Stimulated activated CD8-positive, alpha-beta memory T cell treated with anti-CD3 and anti-CD28 coated beads, Interleukin-12 subunit alpha, Interleukin-12 subunit beta, amount 100 ng/mL, for 1 hour (primary cell): ENCODE measurements around the gene SLC24A3.
"Not testable (repeated sequence)": the region's sequence is repeated elsewhere in the genome, so short reads cannot be mapped to it uniquely, and the experiment has no call there.

Experiments
- DNase-seq: peaks from one replicate; pipeline ENCODE4 v3.0.0-alpha.2; 2020; ENCODE audit warnings: low read depth

SLC24A3 gene

DNA sequence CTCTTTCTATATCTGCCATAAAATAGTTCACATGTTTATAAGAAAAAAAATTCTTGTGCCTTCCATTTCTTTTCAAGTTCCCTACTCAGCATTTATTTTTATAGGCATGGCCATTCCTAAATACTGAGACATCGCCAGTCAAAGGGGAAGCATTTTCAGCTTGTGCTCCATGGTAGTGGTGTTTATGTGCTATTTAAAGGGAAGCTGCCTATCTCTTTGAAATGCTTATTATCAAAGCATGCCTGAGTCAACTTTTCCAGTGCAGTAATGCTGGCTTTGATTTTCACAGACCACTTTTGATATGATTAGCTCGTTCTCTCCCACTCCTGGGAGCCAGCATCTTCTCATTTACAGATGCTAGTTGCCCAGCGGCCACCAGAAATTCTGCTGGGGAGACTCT, 421.5 kb downstream of the SLC24A3 start:
- no peak for DNase-seq

DNA sequence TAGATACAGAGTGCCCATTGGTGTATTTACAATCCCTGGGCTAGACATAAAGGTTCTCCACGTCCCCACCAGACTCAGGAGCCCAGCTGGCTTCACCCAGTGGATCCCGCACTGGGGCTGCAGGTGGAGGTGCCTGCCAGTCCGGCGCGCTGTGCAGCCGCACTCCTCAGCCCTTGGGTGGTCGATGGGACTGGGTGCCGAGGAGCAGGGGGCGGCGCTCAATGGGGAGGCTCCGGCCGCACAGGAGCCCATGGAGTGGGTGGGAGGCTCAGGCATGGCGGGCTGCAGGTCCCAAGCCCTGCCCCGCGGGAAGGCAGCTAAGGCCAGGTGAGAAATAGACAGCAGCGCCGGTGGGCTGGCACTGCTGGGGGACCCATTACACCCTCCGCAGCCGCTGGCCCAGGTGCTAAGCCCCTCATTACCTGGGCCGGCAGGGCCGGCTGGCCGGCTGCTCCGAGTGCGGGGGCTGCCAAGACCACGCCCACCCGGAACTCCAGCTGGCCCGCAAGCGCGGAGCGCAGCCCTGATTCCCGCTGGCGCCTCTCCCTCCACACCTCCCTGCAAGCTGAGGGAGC, 427.1 kb downstream of the SLC24A3 start:
- not testable (repeated sequence) for DNase-seq

DNA sequence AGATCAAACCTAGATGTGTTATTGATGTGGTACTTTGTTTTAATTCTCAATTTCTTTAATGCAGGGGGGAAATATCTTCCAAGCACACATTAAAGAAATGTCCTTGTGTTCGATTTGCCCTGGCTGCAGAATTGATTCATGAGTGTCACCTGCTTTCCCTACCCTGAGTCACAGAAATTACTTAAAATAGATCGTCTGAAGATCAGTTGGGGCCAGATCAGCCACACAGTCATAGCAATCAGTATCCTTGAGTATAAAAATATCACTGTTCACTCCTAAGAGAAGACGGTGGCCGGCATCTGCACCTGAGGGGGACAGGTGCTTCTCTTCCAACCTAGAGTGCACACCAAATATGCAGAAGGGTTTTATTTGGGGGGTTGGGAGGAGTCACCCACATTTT, 430.4 kb downstream of the SLC24A3 start:
- DNase-seq, result no peak

DNA sequence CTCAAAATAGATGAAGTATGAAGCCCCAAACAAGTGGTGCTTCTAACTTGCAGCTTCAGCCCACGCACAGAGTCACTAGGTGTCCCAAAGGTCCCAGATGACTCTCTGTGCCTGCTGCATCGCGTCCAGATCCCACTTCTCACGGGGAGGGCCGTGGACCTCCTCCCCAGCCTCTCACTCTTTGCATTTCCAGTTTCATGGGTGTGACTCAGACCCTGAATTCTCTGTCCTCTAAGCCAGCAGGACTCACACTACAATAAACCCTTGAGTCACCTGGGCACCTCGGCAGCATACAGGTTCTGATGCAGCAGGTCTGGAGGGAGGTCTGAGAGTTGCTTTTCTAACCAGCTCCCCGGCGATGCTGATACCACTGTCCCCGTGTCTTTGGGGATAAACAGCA, 431.6 kb downstream of the SLC24A3 start:
- no peak for DNase-seq

DNA sequence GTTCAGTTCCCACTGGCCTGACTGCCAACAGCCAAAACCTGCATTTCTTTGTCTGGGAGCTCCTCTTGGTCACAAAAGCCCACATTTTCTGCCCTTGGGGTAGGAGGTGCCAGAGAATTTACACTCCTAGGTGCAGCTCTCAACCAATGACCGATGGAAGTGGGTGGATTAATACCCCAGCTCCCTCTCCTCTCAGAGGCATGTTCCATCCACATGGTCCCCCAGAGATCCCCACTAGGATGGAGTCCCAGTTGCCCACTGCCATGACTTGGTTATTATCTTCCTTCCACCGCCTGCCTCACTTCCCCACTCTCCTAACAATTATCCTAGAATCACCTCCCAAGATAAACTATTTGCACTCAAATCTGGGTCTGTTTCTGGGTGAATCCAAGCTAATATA, 434.5 kb downstream of the SLC24A3 start:
- DNase-seq, result no peak

DNA sequence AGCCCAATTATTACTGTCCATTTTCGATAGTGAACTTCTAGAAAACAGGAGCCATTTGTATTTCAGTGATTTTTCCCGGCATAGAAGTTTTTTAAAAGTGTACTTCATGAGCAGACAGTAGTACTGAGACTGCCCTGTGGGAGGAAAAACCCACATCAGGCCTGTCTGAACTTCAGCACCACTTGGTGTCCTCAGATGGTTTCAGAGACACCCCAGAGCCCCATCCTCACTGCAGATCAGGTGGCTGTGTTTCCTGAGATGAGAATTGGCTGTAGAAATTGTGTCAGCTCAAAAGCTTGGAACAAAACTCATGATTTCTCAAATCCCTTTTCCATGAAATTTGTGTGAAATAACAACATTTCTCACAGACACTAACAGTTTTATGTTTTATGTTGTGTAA, 435.6 kb downstream of the SLC24A3 start:
- DNase-seq, result no peak

DNA sequence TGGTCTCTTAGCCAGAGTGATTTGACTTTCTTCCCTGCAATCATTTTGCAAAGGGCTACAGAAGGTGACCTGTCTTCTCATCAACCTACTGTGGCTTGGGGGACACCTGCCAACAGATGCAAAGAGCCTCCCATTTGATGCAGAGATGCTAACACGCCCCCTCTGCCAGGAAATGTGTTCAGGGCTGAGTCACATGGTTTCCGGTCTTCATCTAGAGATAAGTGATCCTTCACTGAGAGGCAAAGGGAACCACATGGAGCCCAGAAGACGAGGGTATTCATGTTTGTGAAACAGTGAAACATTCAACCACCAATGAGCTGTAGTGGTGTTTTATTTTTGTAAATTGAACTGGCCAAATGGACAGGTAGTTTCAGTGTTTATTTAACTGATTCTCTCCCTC, 436.6 kb downstream of the SLC24A3 start:
- no peak for DNase-seq

DNA sequence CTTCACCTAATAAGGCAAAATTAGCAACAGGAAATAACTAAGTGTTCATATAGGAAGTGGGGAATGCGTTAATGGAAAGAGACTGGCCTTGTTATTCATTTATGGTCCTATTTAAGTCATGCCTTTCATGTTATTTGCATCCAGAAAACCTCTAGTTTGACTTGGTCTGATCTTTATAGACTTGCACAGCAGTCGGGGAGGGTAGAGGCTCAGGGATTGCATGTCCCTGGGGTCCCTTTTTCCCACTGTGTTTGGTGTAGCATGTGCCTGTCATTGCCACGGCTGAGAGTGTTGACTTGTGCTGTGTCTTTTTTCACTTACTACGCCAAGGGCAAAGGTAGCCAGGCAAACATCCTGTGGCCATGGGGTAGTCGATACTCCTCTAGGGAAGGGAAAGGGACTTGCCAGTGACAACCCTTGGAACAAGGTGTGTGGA, 440.2 kb downstream of the SLC24A3 start:
- no peak for DNase-seq

DNA sequence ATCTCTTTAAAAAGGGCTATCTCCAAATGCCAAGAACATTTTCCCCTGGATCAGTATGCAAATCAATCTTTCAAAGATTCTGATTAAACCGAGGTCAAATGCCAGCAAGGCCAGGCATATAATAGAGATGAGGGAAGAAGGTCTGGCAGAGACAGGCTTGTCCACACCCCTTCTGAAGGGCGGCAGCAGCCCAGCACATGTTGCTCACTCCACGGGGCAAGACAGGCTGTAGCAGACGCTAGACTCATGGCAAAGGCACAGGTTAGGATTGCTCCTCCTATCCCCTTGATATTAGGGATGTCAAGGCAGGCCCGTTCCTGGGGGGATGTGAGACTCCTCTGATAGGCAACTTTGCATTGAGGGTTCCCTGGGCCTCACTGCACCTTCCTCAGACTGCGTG, 440.9 kb downstream of the SLC24A3 start:
- no peak for DNase-seq

DNA sequence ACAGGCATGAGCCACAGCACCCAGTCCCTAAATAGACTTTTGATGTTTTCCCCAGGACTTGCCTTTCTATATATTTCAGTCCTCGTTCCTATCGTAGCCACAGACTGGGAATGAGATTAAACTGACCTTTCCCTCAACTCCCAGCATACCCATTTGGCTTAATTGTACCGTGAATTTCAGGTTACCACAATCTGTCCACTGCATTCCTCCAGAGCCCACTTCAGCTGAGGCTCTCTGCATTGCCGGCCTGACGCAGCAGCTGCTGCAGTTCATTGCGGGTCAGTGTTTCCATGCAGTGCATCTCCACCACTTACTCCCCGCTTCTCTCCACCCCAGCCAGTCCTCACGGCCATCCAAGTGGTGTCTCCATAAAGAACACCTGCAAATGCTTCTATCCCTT, 442.5 kb downstream of the SLC24A3 start:
- no peak for DNase-seq

DNA sequence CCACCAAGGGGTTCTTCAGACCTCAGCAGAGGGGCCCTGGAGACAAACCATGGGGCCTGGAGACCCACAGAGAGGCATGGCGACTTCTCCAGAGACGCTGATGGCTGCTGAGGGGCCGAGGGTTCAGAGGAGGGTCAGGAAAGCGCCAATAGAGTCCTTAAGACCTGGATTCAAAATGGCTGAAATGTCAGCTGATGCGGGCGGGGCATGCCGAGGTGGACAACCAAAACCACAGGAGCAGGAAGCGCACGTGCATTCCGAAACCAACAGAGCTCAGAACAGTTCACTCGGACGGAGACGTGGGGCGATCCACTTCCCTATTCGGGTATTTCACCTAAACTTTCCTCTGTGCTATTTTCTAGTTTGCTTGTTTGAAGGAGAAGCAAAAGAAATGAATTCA, 445.7 kb downstream of the SLC24A3 start:
- DNase-seq, result no peak

DNA sequence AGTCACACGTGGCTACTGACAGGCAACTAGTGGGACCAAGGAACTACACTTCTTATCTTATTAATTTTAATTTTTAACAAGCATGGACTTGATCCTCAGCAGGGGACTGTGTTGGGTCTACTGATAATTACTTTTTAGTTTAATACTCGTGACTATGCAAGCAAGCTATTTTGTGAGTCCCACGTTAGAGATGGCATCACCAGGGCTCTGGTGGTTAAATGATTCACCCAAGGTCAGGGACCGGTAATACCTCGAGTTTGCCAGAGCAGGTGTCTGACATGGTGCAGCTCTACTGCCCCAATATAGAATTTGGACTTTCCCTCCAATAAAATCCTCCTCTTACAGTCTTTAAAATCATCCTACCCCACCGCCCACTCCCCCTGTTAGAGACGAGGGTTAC, 447.0 kb downstream of the SLC24A3 start:
- DNase-seq, result no peak

DNA sequence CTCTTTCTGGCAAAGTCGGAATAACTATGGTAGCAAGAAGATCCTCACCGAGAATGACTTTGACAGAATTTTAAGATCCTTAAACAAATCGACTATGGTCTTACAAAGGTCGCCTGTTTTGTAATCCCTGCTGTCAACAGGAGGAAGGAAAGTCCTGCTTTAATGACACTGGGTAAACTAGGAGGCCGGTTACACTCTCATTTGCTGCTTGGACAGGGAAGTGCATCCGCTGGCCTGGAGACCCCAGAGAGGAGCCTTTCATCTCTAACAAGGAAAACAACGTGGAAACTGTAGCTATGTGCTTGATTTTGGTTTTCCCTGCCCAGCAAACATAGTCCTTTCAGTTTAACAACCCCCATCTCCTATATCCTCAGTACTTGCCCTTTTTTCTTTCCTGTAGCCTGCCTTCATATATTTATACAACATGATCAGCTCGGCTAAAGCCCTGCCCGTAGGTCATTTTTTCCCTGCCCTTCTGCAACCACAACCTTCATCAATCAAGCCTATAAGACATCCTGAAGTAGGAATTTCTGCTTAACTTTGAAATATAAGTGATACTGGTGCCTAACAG, 448.5 kb downstream of the SLC24A3 start:
- no peak for DNase-seq

DNA sequence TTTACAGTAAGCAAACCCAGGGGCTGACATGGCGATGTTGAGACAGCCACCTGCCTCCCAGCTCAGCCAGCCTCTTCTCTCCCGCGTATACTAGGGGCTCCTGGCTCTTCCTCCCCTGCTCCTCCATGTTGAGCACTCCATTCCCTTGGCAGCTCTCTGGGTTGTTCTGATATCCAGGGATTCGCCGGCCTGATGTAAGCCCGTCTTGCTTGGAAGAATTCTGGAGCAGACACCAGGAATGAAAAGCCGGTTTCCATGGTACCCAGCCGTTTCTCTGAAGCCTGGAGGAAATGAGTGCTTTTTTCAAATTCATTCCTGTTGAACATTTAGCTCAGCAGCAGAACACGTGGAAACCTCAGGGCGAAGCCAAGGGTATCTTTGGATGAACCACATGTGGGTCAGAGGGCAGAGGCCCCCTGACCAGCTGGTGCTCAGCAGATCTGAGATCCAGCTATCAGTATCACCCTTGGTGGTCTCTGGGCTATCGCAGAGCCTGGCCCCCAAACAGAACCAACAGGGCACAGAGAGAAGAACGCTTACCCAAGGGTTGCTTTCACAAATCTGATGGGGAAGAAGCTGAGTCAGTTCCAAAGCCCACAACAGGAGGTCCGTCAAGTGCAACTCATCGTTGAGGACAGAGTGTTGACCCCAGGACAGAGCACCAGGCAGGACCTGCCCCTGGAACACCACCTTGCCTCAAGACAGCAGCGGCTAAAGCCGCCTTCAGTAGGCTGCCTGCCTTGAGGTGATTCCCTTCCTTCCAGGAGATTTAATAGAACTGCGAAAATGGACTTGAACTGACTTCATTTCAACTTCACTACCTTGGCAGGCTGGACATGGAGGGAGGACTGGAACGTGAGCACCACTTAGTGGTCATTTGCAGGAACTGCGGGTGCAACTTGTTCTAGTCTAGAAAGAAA, 449.5 kb downstream of the SLC24A3 start:
- peak; percentile 13 for DNase-seq

DNA sequence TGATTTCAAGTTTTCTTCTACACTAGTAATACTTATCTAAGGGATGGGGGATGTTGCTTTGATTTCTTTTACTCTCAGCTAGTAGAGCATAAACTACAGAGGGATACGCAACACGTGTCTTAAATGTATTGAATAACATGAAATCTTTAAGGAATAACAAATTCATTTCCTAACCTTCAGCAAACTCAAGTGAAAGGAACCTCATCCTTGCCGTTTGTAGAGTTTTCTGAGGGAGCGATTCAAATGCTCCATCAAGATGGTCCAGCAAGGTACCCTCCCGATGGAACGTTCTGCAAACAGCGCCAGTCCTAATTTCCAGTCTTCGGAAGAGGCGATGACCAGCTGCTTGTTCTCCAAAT, 450.2 kb downstream of the SLC24A3 start:
- no peak for DNase-seq

DNA sequence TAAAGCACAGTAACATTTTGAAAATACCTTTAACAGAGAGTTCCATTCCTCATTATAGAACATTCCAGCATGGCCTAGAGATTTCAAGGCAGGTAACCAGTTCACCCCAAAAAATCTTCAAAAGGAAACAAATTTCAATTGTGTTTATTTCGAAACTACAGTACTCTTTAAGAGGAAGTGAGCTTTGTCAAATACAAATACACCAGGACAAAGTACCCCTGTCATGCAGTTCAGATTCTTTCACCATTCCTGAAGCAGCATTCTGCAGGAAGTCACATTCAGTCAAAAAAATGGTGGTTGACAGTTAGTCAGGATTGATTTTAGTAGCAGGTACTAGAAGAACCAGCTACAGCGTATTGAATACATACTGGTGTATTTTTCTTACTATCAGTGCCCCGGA, 456.0 kb downstream of the SLC24A3 start:
- no peak for DNase-seq

DNA sequence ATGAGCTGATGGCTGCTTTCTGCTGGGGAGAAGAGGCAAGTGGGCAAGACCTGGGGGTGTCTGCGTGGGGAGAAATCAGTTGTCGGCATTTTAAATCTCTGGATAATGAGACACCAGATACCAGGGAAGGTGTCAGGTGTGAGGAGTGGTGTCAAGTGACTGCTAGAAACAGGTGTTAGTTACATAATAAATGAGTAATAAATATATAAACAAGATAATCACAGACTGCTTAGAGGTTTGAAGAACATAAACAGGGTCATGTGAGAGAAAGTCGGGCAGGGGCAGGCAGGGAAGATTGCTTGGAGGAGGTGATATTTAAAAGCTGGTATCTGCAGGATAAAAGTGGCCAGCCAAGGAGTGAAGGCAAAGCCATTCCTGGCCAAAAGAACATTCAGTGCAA, 458.4 kb downstream of the SLC24A3 start:
- DNase-seq, result no peak

DNA sequence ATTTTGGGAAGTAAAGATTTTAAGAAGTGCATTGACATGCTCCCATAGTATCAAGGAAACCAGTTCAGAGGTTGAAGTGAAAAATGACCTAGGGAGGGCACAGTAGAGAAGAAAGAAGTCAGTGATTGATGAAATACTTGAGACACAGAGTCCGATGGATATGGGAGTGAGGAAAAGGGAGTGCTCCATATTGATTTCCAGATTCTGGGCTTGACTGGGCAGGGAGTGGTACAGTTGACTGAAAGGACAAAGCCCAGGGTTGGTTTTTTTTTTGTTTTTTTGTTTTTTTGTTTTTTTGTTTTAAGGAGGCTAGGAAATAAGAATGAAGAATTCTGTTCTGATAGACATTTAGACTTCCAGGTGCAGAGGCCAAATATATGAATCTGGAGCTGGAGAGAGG, 458.9 kb downstream of the SLC24A3 start:
- no peak for DNase-seq

DNA sequence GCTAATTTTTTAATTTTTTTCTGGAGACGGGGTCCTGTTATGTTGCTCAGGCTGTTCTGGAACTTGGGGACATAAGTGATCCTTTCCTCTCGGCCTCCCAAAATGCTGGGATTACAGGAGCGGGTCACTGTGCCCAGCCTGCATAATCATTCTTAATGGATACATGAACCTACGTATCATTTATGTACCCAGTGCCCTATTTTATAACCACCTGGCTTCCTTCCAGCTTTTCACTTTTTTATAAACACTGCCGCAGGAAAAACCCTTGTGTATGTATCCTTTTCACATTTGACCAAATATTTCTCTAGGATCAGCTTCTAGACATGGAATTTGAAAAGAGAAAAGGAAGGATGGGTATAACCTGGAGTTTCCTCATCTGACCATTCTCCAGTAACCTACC, 460.1 kb downstream of the SLC24A3 start:
- DNase-seq, result no peak

DNA sequence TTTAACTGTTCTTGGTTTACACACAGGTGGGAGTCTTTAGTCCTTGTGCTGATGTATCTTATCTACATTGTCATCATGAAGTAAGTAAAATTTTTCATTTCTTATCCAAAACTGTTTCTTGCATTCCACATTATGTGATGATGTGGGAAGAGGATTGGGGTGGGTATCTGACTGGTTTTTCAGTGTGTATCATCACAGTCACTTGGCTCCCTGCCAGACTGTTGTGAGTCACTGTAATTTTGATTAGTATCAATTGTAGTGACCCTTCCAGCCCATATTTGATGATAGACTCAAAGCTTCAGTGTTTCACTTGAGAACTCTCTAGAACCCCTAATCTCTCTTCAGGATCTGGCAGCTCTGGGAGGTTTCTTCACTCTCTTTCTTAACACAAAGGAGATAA, 461.1 kb downstream of the SLC24A3 start:
- no peak for DNase-seq

DNA sequence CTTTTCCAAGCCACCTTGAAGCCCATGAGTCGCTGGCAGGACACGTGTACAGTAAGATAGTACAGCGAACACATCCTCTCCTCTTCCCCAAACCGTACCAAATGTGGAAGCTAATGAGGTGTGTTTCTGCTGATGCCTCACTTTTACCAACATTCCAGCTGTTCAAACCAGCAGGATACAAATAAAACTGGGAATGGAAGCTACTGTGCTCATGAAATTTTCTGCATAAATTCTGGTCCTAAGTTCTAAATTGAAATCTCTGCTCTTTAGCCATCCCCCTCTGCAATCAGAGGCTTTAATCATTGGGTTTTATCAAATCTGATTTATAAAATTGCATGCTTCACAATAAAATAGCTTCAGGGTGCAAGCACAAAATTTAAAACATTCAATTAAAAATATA, 463.8 kb downstream of the SLC24A3 start:
- DNase-seq, result no peak

DNA sequence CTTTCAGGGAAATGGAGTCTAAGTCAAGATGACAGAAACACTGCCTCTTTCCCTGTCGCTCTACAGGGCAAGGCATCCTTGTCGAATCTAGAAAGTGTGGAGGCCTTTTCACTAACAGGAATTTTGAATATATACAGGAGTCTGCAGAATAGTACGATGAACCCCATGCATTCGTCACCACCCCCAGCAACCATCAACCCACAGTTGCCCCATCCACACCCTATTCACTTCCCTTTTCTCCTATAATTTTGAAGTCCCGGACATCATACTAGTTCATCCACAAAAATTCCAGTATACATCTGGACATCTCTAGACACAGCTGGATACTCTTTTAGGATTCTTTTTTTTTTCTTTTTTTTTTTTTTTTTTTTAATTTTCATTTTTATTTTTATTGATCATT, 464.9 kb downstream of the SLC24A3 start:
- DNase-seq, result no peak

DNA sequence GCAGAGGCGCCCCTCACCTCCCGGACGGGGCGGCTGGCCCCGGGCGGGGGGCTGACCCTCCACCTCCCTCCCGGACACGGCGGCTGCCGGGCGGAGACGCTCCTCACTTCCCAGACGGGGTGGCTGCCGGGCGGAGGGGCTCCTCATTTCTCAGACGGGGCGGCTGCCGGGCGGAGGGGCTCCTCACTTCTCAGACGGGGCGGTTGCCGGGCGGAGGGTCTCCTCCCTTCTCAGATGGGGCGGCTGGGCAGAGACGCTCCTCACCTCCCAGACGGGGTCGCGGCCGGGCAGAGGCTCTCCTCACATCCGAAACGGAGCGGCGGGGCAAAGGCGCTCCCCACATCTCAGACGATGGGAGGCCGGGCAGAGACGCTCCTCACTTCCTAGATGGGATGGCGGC, 466.1 kb downstream of the SLC24A3 start:
- not testable (repeated sequence) for DNase-seq
